Ishikawa (cell line): Measurements from ENCODE around the gene LIMK1.

ENCODE experiments used
- EGR1 ChIP-seq: IDR thresholded peaks from 2 replicates; pipeline ENCODE4 v1.6.1; 2012
- EP300 ChIP-seq: IDR thresholded peaks from 2 replicates; pipeline ENCODE4 v1.6.1; 2012; ENCODE audit warnings: borderline replicate concordance
- FOXM1 ChIP-seq: IDR thresholded peaks from 2 replicates; pipeline ENCODE4 v1.6.1; 2012; ENCODE audit warnings: low read depth, borderline replicate concordance
- NFIC ChIP-seq: IDR thresholded peaks from 2 replicates; pipeline ENCODE4 v1.6.1; 2012
- RAD21 ChIP-seq: IDR thresholded peaks from 2 replicates; pipeline ENCODE4 v1.6.1; 2012; ENCODE audit warnings: low read depth
- TAF1 ChIP-seq: IDR thresholded peaks from 2 replicates; pipeline ENCODE4 v1.6.1; 2012; ENCODE audit warnings: low read depth, mild to moderate bottlenecking
- TF ChIP-seq, protein P1 (sequence below): IDR thresholded peaks from 2 replicates; pipeline ENCODE4 v1.6.1; 2012; ENCODE audit warnings: low read depth, mild to moderate bottlenecking
- TF ChIP-seq, protein P2 (sequence below): IDR thresholded peaks from 2 replicates; pipeline ENCODE4 v1.6.1; 2012

GRCh38 chr7:74129887-74130286 lies 46.3 kb downstream of the LIMK1 start:
- TF ChIP-seq, protein P1, sequence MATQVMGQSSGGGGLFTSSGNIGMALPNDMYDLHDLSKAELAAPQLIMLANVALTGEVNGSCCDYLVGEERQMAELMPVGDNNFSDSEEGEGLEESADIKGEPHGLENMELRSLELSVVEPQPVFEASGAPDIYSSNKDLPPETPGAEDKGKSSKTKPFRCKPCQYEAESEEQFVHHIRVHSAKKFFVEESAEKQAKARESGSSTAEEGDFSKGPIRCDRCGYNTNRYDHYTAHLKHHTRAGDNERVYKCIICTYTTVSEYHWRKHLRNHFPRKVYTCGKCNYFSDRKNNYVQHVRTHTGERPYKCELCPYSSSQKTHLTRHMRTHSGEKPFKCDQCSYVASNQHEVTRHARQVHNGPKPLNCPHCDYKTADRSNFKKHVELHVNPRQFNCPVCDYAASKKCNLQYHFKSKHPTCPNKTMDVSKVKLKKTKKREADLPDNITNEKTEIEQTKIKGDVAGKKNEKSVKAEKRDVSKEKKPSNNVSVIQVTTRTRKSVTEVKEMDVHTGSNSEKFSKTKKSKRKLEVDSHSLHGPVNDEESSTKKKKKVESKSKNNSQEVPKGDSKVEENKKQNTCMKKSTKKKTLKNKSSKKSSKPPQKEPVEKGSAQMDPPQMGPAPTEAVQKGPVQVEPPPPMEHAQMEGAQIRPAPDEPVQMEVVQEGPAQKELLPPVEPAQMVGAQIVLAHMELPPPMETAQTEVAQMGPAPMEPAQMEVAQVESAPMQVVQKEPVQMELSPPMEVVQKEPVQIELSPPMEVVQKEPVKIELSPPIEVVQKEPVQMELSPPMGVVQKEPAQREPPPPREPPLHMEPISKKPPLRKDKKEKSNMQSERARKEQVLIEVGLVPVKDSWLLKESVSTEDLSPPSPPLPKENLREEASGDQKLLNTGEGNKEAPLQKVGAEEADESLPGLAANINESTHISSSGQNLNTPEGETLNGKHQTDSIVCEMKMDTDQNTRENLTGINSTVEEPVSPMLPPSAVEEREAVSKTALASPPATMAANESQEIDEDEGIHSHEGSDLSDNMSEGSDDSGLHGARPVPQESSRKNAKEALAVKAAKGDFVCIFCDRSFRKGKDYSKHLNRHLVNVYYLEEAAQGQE: no peak
- TF ChIP-seq TAF1 (no peak), NFIC (no peak), EP300 (no peak), EGR1 (no peak), RAD21 (no peak), FOXM1 (no peak)
- TF ChIP-seq, protein P2, sequence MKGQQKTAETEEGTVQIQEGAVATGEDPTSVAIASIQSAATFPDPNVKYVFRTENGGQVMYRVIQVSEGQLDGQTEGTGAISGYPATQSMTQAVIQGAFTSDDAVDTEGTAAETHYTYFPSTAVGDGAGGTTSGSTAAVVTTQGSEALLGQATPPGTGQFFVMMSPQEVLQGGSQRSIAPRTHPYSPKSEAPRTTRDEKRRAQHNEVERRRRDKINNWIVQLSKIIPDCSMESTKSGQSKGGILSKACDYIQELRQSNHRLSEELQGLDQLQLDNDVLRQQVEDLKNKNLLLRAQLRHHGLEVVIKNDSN: no peak
